ENCODE measurements around the gene DOK7. TPM values are rescaled to one million over a fixed set of nuclear protein-coding genes. Genes with fewer than 3 reads are reported as not detected.

DOK7 gene
- total and polyA plus RNA-seq, 12 donors: 30.3 to 89.7 (median 39.0) TPM

DNA sequence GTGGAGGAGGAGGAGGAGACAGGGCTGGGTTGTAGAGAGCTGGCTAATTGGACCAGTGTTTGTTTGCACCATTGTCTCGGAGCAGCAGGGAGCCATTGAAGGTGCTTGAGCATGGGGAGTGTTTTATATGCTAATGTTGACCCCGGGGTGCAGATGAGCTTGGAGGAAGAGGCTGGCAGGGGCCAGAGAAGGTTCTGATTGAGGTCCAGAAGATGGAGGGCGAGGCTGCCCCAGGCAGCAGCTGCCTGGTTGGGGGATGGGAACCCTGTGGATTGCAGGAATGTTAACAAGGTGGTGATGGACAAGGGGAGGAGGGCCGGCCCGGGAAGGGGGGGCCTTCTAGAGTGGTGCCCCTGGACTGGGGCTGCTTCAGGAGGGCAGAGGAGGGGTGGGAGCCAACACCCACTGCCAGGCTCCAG lies 18.0 kb downstream of the DOK7 start:
- 21 to 33% methylated on average over 5 of the region's 5 CpGs for WGBS, 2 donors
- H3K27me3 ChIP-seq: peaks cover 0 to 51% (median 38%) of the 10 kb centered on the region in 7 donors
- intact Hi-C loops (cut with DNase I): no loop called here
- H3K36me3 ChIP-seq: peaks cover 0 to 12% (median 0%) of the 10 kb centered on the region in 9 donors
- DNase-seq (no peak), ATAC-seq (no peak)
- H3K4me3 ChIP-seq: no peak overlapping the region
- TF ChIP-seq, protein P1, sequence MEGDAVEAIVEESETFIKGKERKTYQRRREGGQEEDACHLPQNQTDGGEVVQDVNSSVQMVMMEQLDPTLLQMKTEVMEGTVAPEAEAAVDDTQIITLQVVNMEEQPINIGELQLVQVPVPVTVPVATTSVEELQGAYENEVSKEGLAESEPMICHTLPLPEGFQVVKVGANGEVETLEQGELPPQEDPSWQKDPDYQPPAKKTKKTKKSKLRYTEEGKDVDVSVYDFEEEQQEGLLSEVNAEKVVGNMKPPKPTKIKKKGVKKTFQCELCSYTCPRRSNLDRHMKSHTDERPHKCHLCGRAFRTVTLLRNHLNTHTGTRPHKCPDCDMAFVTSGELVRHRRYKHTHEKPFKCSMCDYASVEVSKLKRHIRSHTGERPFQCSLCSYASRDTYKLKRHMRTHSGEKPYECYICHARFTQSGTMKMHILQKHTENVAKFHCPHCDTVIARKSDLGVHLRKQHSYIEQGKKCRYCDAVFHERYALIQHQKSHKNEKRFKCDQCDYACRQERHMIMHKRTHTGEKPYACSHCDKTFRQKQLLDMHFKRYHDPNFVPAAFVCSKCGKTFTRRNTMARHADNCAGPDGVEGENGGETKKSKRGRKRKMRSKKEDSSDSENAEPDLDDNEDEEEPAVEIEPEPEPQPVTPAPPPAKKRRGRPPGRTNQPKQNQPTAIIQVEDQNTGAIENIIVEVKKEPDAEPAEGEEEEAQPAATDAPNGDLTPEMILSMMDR (IDR thresholded peaks at IDR 0.05): no peak
- peak overlapping the region in 8 of 10 donors; percentile 50 to 100 (median 92) for H3K27ac ChIP-seq
- no peaks in the 10 kb centered on the region for H3K9me3 ChIP-seq
- peaks cover 16 to 63% (median 41%) of the 10 kb centered on the region in 9 donors for H3K4me1 ChIP-seq

DNA sequence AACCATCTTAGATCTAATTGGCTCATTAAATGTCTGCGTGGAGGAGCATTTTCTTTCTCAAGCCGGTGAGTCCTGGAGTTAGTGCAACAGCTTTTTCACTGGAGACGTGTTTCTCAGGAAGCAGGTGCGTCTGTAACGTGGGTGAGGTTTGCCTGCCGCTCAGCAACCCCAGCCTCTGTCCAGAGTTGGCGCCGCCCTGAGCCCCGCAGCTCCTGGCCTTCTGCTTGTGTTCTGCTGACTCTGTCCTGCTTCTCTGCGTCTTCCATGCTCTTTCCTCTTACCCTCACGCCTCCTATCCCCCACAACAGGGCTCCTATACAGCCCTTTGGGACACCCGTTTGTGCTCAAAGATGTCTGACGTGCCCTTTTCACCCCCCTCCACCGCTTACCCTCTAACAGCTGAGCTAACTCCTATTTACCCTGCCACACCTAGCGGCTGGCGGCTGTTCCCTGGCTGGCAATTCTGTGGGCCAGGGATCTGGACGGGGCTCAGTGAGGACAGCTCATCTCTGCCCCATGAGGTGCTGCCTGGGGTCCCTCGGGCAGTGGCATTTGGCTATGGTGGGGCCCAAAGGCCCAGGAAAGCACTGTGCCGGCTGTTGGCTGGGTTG lies 18.8 kb downstream of the DOK7 start:
- Histone ChIP-seq H3K36me3 (peaks cover 0 to 10% (median 0%) of the 10 kb centered on the region in 9 donors), H3K27ac (peak overlapping the region; percentile 44 to 100 (median 88)), H3K4me1 (peaks cover 18 to 71% (median 49%) of the 10 kb centered on the region in 9 donors), H3K9me3 (no peaks in the 10 kb centered on the region), H3K4me3 (no peak overlapping the region), H3K27me3 (peaks cover 0 to 54% (median 38%) of the 10 kb centered on the region in 7 donors)
- intact Hi-C loops (cut with DNase I): no loop called here
- WGBS, 2 donors: 68% methylated on average over 19 of the region's 19 CpGs
- TF ChIP-seq, protein P1 (IDR thresholded peaks at IDR 0.05): no peak
- no peak for ATAC-seq
- DNase-seq: no peak

DNA sequence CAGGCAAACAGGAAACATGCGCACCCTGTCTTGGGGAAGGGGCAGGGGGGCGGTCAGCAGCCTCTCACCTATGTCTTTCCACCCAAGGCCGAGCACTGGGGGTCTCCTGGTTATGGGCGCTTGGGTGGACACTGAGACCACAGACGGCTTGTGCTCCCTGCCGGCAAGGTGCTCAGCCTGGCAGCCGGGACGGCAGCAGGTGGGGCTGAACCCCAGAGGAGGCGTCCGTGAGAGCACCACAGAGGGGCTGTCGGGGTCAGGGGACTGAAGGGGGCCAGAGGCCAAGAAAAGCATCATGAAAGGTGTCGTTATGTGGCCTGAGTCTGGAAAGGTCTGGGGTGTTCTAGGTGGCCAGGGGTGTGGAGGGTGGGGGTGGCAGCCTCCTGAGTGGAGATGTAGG lies 19.6 kb downstream of the DOK7 start:
- Histone ChIP-seq H3K9me3 (no peaks in the 10 kb centered on the region), H3K27me3 (peaks cover 0 to 54% (median 38%) of the 10 kb centered on the region in 7 donors), H3K27ac (peak overlapping the region; percentile 44 to 100 (median 88)), H3K36me3 (peaks cover 0 to 4% (median 0%) of the 10 kb centered on the region in 9 donors), H3K4me1 (peaks cover 18 to 79% (median 54%) of the 10 kb centered on the region in 9 donors), H3K4me3 (no peak overlapping the region)
- TF ChIP-seq, protein P1 (IDR thresholded peaks at IDR 0.05): no peak
- 78 to 85% methylated on average over 12 of the region's 12 CpGs for WGBS, 2 donors
- intact Hi-C loops (cut with DNase I): no loop called here
- DNase-seq (no peak), ATAC-seq (no peak)

DNA sequence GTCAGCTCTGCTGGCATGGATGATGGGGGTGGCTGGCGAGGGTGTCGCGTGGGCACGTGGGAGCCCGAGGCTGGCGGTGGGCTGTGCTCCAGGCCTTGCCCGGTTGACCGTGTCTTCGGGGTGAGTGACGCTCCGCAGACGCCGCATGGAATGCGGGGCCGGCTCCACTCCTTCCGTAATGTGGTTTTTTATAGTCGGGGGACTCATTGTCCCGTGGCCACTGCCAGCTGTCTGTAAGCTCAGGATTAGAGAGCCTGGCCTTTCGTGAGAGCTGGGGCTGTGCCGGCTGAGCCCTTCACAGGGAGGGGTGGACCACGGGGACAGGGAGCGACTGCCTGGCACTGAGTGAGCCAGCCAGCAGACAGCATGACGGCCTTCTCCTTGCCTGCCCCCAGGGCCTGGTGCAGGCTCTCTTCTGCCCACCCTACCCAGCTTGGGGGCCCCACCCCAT lies 20.4 kb downstream of the DOK7 start:
- Histone ChIP-seq H3K9me3 (no peaks in the 10 kb centered on the region), H3K4me3 (no peak overlapping the region), H3K27me3 (peaks cover 0 to 54% (median 38%) of the 10 kb centered on the region in 7 donors), H3K27ac (peak overlapping the region; percentile 71 to 100 (median 92)), H3K36me3 (peaks cover 0 to 4% (median 0%) of the 10 kb centered on the region in 9 donors), H3K4me1 (peaks cover 18 to 84% (median 55%) of the 10 kb centered on the region in 9 donors)
- DNase-seq: peak; percentile 80 to 84
- peak; percentile 62 to 84 (median 74) for ATAC-seq
- WGBS, 2 donors: 25 to 34% methylated on average over 23 of the region's 23 CpGs
- intact Hi-C loops (cut with DNase I): no loop called here
- TF ChIP-seq, protein P1 (IDR thresholded peaks at IDR 0.05): no peak

Measured in heart right ventricle (tissue), 16 donors.